NCI-H187 (cell line): ENCODE measurements around the gene DFFB.

Source experiments
- DNase-seq, 2 experiments: peaks; one replicate each; lab custom pipeline; 2025; lab: John Stamatoyannopoulos, UW

DFFB gene

GRCh38 chr1:3872546-3872945 lies 15.3 kb downstream of the DFFB start:
- no peak for DNase-seq

GRCh38 chr1:3874736-3875135 lies 17.5 kb downstream of the DFFB start:
- DNase-seq, result no peak

GRCh38 chr1:3876716-3877115 lies 19.4 kb downstream of the DFFB start:
- no peak for DNase-seq

GRCh38 chr1:3879099-3879498 lies 21.8 kb downstream of the DFFB start:
- no peak for DNase-seq

GRCh38 chr1:3879787-3880428 lies 22.6 kb downstream of the DFFB start:
- no peak for DNase-seq

GRCh38 chr1:3880429-3881192 lies 23.3 kb downstream of the DFFB start:
- no peak for DNase-seq

- DNase-seq, result no peak
These were observed 23.9 kb downstream of the DFFB start for GRCh38 chr1:3881193-3881480.

- DNase-seq, result no peak
These were observed 26.1 kb downstream of the DFFB start for GRCh38 chr1:3883194-3883925.

GRCh38 chr1:3884966-3885365 lies 27.7 kb downstream of the DFFB start:
- DNase-seq, result no peak

GRCh38 chr1:3885611-3886010 lies 28.3 kb downstream of the DFFB start:
- DNase-seq, result no peak

GRCh38 chr1:3886106-3886670 lies 28.9 kb downstream of the DFFB start:
- DNase-seq, result no peak

- no peak for DNase-seq
These were observed 29.4 kb downstream of the DFFB start for GRCh38 chr1:3886691-3887090.

- no peak for DNase-seq
These were observed 31.0 kb downstream of the DFFB start for GRCh38 chr1:3888301-3888700.

GRCh38 chr1:3889936-3890335 lies 32.7 kb downstream of the DFFB start:
- no peak for DNase-seq

- DNase-seq, result no peak
These were observed 33.4 kb downstream of the DFFB start for GRCh38 chr1:3890389-3891328.

GRCh38 chr1:3891329-3891865 lies 34.1 kb downstream of the DFFB start:
- no peak for DNase-seq

GRCh38 chr1:3892748-3893147 lies 35.5 kb downstream of the DFFB start:
- DNase-seq, result no peak

- DNase-seq, result no peak
These were observed 35.9 kb downstream of the DFFB start for GRCh38 chr1:3893190-3893589.

GRCh38 chr1:3894626-3895278 lies 37.5 kb downstream of the DFFB start:
- DNase-seq, result no peak

GRCh38 chr1:3895279-3895950 lies 38.1 kb downstream of the DFFB start:
- DNase-seq, result no peak

GRCh38 chr1:3895951-3896325 lies 38.7 kb downstream of the DFFB start:
- DNase-seq, result no peak
